Hematopoietic multipotent progenitor cell treated with erythropoietin and hydrocortisone succinate and interleukin-3 and kit ligand, for 15 days (in vitro differentiated cells): ENCODE data around the gene SEC23A.

Experiments
- DNase-seq: peaks from one replicate; pipeline ENCODE4 v3.0.0-alpha.2; 2015; ENCODE audit warnings: low spot score

The SEC23A gene

DNA sequence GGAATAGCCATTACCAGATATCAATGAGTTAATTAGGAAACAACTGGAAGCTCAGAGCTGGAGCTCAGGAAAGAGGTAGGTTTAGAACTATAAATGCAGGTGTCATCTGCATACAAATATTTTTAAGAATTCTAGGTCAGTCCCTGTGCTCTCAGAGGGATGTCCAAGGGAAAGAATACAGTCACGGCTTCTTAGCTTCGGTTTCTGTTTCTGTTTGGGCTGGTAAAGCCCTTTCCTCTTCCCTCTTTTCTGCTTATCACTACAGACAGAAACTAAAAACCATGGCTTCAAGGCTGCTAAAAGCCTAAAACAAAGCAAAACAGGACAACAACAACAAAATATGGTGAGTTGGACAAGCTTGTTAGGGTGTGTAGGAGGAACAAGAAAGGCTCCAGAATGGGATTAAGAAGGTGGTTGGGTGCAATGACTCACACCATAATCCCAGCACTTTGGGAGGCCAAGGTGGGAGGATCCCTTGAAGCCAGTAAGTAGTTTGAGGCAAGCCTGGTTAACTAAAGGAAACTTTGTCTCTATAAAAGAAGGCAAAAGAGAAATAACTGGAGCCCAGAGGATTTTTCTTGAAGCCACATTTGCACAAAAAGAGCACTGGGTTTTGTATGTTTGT, 113.0 kb downstream of the SEC23A start:
- DNase-seq, result no peak

DNA sequence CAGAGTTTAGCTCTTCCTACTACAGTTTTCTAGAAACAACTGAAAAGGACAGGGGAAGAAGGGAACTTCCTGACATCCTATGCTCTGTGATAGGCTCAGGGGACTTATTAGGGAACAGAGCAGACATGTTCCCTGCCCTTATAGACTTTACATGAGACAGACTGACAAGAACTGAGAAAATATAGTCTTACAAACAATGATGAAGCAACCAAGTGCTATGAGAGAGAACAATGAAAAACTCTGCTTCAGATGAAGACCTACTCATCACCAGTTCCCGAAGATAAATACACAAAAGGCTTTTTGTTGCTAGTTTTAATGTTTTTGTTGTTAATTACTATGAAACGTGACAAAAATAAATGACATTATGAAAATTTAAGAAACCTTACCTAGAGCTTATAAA, 115.3 kb downstream of the SEC23A start:
- DNase-seq, result no peak

GRCh38 chr14:38982837-38983236, 120.2 kb downstream of the SEC23A start:
- DNase-seq, result no peak

- no peak for DNase-seq
These were observed 120.8 kb downstream of the SEC23A start for GRCh38 chr14:38982278-38982677.
